Fibroblast of gingiva (primary cell): ENCODE results near the gene PNPO.
"Not testable (repeated sequence)": the region's sequence is repeated elsewhere in the genome, so short reads cannot be mapped to it uniquely, and the experiment has no call there.

Source experiments
- DNase-seq: peaks from one replicate; pipeline ENCODE4 v3.0.0-alpha.2; 2011; ENCODE audit warnings: low read depth

The PNPO gene

GRCh38 chr17:47918006-47918405, 23.4 kb upstream of the PNPO start:
- no peak for DNase-seq

DNA sequence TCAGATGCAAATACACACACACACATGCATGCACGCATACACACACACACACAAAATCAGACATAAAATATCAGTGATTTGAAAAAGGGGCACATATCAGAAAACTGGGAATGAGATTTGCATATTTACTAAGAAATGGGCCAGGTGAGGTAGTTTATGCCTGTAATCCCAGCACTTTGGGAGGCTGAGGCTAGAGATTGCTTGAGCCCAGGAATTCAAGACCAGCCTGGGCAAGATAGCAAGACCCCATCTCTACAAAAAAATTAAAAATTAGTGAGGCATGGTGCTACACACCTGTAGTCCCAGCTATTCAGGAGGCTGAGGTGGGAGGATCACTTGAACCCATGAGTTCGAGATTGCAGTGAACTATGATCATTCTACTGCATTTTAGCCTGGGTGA, 22.4 kb upstream of the PNPO start:
- no peak for DNase-seq

DNA sequence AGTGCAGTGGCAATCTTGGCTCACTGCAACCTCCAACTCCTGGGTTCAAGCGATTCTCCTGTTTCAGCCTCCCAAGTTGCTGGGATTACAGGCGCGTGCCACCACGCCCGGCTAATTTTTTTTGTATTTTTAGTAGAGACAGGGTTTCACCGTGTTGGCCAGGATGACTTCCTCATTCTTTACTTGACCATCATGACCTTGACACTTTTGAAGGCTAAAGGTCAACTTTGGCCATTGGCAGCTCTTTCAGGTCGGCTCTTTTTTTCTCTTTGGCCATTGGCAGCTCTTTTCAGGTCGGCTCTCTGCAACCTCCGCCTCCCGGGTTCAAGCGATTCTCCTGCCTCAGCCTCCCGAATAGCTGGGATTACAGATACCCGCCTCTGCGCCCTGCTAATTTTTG, 21.5 kb upstream of the PNPO start:
- not testable (repeated sequence) for DNase-seq

DNA sequence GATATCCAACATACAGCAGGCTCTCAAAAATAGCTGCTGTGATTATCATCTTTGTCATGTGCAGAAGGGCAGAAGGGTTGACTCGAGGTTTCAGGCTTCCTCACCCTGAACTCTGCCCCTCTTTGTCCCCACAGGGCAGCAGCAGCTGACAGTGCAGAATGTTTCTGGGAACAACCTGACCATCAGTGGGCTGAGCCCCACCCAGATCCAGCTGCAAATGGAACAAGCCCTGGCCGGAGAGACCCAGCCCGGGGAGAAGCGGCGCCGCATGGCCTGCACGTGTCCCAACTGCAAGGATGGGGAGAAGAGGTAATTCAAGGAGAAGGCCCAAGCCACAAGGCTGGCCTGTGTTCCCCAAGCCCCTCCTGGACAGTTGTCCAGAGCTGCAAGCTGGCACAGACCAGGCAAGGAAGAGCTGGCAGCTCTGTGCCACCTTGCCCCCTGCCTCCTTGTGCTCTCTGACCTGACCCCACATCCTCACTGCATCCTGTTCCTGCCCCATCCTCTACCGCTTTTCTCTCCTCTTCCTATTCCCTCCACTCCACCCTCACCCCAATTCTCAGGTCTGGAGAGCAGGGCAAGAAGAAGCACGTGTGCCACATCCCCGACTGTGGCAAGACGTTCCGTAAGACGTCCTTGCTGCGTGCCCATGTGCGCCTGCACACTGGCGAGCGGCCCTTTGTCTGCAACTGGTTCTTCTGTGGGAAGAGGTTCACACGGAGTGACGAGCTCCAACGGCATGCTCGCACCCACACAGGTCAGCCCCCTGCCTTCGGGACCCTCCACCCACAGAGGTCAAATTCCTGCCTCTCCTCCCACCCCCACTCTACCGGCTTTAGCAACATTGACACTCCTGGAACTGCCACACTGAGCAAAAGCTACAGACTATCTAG, 16.3 kb upstream of the PNPO start:
- DNase-seq, result no peak

DNA sequence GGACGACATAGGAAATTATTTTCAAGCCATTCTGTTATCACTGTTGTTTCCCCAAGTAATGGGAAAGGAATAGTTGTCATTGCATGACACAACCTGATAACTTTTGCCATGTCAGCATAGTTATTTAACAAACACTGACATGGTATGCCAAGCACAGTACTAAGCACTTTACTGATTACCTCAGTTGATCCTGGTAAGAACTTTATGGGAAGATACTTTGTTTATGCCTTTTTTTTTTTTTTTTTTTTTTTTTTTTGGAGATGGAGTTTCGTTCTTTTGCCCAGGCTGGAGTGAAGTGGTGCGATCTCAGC, 15.7 kb upstream of the PNPO start:
- DNase-seq, result no peak

- no peak for DNase-seq
These were observed 13.5 kb upstream of the PNPO start for GRCh38 chr17:47927821-47928400.

DNA sequence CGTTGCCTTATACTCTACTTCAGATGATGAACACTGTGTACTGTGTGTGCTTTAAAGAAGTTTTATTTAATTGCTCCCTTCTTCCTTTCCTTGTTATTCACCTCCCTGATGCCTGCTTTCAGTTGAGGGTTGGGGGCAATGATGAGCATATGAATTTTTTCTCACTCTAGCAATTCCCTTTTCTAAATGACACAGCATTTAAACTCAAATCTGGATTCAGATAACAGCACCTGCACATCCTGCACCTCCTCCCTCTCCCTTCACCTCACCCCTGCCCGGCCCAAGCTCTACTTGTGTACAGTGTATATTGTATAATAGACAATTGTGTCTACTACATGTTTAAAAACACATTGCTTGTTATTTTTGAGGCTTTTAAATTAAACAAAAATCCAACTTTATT, 13.0 kb upstream of the PNPO start:
- DNase-seq, result no peak

DNA sequence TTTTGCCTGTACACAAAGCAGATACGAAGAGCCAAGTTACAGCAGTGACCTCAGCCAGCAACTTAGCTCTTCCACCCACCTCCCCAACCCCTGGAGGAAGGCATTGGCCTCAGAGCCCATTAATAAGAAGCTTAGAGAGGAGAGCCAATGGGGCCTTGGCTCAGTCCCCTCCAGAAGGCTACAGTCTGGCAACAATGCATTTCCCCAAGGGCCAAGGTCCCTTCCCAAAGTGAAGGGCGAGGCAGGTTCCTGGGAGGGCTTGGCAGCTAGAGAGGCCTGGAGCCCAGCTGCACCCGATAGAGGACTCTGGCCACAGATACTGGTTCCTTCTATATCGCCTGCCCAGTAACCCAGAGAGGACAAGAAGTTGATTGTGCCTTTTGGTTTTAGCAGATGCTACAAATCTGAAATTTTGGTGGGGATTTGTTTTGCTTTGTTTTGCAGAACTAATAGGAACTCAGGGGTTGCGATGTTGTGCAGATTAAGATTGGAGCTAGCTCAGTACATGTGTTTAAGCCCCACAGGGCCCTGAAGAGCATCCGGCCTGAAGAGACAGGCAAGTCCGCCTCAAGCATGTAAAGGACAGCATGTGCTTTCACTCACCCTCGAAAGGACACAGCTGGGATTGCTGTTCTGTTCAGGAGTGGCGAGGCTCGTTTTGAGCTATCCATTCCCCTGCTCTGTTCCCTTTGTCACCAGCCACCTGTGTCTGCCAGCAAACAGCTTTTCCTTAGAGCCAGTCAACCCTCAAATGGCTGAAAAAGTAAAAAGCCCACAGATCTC, 12.0 kb upstream of the PNPO start:
- no peak for DNase-seq

- peak; percentile 8 for DNase-seq
These were observed 9.5 kb upstream of the PNPO start for GRCh38 chr17:47931848-47932247.

DNA sequence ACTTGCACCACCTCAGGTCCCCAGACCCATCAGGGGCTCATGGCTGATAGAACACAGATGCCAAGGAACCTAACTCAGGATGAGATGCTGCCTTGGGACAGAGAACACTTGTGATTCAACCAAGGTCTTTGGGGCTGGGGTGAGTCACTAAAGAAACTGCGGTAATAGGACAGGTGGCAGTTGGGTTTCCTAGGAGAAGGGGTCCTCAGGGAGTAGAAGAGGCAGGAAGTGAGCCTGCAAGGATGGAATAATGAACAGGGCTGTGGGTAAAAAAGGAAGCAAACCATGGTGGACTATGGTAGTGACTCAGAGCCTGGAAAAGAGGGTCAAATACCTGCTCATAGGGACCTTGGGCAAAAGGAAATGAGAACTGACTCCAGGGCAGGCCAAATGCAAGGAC, 6.5 kb upstream of the PNPO start:
- no peak for DNase-seq

DNA sequence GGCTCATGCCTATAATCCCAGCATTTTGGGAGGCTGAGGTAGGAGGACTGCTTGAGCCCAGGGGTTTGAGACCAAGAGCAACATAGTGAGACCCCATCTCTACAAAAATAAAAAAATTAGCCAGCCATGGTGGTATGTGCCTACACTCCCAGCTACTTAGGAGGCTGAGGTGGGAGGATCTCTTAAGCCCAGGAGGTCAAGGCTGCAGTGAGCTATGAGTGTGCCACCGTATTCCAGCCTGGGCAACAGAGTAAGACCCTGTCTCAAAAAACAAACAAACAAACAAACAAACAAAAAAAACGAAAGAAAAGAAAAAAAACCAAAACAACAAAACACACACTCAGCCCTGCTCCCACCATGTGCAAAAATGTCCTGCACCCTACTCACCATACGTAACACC, 5.9 kb upstream of the PNPO start:
- not testable (repeated sequence) for DNase-seq

GRCh38 chr17:47935961-47936360, 5.4 kb upstream of the PNPO start:
- peak; percentile 22 for DNase-seq

- DNase-seq, result no peak
These were observed 3.4 kb upstream of the PNPO start for GRCh38 chr17:47937941-47938340.

DNA sequence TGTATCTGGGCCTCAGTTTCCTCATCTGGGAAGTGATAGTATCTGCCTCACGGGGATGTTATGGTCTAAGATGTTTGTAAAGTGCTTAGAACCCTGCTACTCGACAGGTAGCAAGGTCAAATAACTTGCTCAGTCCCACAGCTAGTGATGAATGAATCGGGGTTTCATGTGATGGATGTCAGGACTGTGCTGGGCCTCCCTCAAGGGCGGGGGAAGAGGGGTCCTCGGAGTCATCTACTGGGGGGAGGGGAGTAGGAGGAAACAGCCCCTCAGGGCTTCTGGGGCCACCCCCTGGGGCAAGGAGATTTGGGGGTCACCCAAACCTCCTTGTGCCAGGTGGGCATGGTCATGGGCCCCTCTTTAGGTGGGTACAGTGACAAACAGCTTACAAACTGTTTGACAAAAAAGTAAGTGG, 732 bp downstream of the PNPO start:
- DNase-seq, result no peak

DNA sequence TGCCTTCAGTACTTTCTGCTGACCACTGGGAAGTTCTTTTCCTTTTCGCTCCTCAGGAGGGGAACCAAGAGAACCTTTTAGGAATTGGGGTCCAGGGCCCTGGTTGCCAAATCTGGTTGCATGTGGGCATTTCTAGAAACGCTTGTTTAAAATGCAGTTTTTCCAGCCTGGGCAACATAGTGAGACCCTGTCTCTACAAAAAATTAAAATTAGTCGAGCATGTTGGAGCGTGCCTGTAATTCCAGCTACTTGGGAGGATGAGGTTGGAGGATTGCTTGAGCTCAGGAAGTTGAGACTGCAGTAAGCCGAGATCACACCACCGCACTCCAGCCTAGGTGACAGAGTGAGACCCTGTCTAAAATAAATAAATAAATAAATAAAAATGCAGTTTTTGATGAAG, 1.2 kb downstream of the PNPO start:
- DNase-seq, result no peak

- DNase-seq, result no peak
These were observed 3.7 kb downstream of the PNPO start for GRCh38 chr17:47945080-47945479.

DNA sequence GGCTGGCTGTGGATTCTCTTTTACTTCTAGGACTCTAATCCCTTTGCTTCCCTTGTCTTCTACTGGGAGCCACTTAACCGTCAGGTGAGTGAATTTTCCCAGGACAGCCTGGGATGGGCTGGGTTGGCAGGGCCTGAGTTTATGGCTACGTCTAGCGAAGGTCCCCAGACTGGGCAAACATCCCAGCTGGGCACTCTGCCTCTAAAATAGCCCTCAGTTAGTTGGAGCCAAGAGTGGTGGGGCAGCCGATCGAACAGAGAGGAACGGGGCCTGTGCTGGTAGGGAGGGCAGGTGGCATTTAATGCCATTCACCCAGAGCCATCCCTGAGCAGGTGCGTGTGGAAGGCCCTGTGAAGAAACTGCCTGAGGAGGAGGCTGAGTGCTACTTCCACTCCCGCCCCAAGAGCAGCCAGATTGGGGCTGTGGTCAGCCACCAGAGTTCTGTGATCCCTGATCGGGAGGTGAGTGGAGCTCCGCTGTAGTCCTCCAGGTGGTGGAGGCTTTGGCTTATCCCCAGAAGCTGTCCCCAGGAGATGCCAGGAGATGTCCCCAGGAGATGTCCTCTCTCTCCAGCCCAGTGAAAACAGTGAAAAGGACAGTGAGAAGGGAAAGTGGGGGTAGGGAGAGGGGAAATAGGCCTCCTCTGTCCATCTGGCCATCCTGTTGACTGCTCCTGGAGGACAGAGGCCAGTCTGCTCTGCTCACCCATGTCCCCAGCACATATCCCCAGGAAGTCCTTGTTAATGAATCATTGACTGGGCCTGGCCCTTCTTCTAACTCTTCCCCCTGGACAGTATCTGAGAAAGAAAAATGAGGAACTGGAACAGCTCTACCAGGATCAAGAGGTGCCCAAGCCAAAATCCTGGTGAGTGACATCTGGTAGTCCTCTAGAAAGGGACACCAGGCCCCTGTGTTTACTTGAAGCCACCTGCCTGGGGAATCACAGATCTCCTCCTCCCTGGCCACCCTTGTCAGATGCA, 4.4 kb downstream of the PNPO start:
- no peak for DNase-seq

DNA sequence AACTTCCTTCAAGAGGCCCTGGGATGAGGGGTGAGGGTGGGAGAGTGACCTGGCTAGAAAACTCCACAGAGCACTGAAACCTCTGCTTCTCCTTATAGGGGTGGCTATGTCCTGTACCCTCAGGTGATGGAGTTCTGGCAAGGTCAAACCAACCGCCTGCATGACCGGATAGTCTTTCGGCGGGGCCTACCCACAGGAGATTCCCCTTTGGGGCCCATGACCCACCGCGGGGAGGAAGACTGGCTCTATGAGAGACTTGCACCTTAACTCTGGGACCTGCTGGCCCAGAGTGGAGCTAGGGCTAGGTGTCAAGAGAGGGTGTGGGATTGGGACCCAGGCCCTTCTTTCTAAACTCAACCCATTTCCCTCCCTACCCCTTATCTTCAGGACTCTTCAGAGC, 5.1 kb downstream of the PNPO start:
- DNase-seq, result no peak

GRCh38 chr17:47946929-47947397, 5.6 kb downstream of the PNPO start:
- peak; percentile 70 for DNase-seq

DNA sequence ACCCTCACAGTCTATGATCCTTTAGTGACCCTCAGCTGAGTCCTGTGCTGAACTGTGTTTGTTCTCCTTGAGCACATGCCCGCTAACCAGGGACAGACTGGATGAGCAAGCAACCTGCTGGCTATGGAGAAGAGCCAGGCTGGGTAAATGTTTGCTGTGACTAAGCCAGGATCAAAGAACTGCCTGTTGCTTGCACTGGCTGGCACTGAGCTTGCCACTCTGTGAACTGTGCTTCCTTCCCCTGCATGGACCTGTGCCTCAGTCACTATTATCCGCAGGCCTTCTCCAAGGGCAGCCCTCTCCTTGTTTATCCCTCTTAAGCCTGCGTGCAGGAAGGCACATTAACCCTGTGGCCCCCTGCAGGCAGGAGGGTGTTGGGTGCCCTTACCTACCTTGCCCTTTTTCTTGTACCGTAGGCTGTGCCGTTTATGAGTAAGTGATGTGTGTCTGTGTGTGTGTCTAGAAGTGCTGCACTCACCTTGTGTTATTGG, 7.4 kb downstream of the PNPO start:
- no peak for DNase-seq

DNA sequence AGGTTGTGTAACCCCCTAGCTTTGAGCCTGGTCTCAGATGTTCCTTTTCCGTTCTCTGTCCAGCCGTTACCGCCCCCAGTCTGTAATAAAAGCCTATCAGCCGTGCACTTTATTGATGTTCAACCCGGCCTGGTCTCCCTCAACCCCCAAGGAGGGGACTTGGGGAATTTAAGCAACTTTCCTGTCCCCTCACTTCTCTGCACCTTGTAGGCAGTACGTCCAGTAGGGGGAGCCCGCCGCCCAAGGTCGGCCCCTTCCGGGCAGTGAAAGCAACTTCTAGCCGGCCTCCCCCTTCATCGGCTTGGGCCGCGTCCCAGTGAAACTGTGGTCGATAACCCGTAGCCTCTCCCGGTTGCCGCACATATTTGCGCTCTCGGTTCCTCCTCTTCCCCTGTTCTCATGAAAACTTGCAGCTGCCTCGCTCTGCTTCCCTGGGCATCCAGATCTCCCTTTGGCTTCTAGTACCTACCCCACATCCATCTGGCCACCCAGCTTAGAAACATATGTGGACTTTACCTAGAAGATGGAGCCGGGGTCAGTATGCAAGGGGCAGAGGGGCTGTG, 7.9 kb downstream of the PNPO start:
- DNase-seq, result peak; percentile 69
